DMS 273 (cell line): ENCODE data around the gene CPT1B.

Source experiments
- DNase-seq: peaks from one replicate; lab custom pipeline; 2025; ENCODE audit not compliant: unreplicated experiment; lab: John Stamatoyannopoulos, UW

Gene CPT1B

DNA sequence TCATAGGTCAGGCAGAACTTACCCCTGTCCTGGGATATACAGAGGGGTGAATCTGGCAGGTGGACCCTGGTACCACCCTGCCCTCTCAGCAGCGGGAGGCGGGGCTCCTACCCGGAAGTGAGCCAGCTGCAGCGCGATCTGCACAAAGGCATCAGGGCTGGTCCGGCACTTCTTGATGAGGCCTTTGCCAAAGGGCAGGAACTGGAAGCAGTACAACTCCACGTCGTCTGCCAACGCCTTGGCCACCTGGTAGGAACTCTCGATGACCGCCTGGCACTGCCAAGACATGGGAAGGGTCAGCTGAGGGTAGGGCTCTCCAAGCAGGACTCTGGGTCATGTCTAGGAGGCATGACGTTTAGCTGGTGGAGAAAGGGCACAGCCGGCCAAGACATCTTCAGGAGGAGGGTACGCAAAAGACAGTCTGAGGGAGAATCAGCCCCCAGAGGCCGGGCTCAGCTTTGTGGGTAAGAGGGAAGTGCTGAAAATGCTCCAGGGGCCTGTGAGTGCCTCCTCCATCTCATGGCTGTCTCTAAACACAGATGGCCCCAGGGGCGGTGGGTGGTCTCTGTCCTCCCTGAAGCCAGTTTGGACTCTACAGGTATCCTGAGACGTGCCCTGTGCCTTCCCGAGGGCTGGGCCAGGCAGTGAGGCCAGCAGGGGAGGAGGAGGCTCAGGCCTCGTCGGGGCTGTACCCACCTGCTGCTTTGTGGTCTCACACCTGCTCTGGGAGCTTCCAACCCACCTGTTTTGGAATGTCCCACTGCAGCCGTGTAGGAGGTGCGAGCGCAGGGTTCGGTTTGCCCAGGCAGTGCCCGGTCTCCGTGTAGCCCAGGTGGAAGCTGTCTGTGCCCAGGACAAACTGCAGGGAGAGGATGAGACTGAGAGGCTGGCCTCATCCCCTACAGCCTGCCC lies 6.7 kb downstream of the CPT1B start:
- DNase-seq = no peak

- no peak for DNase-seq
Measured at GRCh38 chr22:50570861-50571260, 7.4 kb downstream of the CPT1B start.

DNA sequence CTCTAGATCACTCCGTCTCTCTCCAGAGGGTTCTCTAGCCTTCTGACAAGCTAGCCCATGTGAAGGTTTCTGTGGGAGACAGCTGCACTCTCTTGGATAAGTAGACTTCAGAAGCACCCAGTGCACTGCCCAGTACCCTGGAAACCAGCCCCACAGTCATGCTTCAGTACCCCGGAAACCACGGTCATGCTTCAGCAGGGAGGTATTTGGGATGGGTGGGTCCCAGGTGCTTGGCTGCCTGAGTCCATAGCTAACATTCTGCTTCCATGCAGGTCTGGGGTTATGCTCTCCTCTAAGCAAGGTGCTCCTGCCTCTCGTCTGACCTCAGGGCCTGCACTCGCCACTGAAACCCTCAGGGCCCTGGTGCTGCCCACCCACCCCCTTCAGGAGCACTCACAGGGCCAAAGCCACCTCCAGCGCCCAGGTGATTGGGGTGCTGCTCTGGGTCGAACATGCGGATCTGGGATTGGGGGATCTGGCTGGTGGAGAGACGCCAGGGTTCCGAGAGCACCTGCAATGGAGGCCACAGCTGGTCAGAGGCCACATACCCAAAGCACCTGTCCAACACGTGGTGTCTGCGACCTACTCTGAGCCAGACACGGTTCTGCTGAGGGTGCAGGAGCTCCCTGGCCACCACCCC lies 8.2 kb downstream of the CPT1B start:
- DNase-seq = no peak

DNA sequence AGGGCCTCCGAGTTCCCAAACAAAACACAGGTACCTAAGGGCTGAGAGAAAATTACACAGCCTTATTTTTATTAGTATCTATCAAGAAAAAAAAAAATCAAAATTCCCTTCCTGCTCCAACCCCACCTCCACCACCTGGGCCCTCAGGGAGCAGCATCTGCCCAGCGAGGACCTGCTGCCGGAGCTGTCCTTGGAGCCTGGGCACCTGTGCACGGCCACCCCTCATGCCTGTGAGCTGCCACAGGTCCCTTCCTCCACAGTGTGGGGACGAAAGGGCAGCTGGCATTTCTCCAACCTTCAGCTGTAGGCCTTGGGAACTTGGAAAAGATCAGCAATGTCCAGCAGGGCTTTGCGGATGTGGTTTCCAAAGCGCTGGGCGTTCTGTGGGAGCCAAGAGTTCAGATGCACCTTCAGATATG lies 9.2 kb downstream of the CPT1B start:
- DNase-seq = no peak

DNA sequence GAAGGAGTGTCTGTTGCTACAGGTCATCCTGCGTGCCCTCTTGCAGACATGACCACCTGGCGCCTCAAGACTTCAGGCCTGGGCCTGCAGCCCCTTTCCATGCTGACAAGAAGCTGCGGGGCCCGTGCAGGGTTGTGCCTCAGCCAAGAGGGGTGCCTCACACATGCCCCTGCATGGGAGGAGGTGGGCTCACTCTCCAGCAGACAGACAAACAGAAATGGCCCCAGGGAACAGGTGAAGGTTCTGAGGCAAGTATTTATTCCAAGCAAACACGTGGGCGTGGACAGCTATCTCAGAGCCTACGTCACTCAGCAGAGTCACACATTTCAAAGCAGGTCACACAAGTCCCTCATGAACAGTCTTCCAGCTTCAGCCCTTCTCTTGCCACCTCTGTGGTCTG lies 9.6 kb downstream of the CPT1B start:
- DNase-seq = no peak

- DNase-seq = no peak
Measured at GRCh38 chr22:50567721-50568252, 10.4 kb downstream of the CPT1B start.

- DNase-seq = no peak
Measured at GRCh38 chr22:50564289-50564688, 13.9 kb downstream of the CPT1B start.

DNA sequence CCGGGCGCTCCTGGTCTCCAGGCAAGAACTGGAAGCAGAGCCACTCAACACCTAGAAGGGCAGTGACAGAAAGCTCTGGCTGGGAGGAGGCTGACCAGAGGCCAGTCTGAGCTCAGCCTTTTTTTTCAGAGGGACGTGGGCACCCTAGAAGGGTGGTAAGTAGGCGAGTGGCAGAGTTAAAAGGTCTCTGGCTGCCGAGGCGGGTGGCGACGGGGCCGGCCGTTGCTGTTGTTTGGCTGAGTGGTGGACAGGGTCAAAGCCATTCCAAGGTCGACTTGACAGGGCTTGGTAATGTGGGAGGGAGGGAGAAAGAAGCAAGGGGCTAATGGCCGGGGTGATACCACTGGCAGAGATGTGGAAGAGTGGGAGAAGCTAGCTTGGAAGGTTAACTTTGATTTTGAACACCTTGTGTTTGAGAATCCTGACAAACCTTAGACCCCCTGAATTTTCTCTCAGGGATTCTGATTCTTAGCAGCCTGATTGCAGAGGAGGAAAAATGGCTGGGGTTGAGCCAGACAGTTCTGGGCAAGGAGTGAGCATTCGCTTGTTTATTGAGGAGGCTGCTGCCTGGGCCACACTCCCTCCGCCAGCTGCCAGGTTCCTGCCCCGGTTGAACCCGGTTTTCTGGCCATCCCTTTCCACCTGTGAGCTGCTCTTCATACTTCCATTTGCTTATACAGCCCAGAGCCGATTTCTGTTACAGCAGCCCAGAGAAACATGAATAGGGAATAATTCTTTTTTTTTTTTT lies 14.6 kb downstream of the CPT1B start:
- DNase-seq = no peak

GRCh38 chr22:50562523-50563412 lies 15.5 kb downstream of the CPT1B start, which contains the start of gene SYCE3:
SYCE3 (minus strand) TSS chr22:50562919; CDS start chr22:50556405, 6,514 bp downstream.
- DNase-seq = peak; percentile 97

DNA sequence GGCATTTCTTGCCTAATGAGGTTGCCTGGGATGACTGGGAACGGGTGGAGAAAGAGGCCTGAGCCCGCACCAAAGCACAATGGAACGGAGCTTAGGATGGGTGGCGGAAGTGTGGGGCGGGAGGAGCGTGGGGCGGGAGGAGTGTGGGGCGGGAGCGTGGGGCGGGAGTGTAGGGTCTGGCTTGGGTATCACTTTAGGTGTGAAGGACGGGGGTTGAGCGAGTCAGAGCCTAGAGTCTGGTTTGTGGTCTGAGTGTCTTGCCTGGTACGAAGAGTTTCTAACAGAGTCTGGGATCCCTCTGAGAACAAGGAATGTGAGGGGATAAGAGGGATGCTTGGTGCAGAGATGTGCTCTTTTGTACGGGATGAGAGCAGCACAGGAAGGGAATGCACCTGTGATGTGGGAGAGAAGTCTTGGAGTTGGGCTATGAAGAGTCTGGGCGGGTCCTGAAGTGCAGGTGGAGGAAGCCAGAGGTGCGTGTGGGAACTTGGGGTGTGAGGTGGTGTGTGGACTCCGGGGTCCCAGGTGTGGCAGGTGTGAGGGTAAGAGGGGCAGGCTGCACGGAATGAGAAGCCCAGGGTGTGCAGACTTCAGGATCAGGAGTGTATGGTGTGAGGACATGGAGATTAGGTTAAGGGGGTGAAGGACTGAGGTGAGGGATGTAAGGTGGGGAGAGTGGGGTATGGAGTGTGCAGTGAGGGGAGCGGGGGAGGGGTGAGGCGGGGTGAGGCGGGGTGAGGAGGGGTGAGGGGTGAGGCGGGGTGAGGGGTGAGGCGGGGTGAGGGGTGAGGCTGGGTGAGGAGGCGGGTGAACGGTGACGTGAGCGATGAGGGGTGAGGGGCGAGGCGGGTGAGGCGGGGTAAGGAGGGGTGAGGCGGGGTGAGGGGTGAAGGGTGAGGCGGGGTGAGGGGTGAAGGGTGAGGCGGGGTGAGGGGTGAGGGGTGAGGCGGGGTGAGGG lies 16.5 kb downstream of the CPT1B start:
- no peak for DNase-seq

DNA sequence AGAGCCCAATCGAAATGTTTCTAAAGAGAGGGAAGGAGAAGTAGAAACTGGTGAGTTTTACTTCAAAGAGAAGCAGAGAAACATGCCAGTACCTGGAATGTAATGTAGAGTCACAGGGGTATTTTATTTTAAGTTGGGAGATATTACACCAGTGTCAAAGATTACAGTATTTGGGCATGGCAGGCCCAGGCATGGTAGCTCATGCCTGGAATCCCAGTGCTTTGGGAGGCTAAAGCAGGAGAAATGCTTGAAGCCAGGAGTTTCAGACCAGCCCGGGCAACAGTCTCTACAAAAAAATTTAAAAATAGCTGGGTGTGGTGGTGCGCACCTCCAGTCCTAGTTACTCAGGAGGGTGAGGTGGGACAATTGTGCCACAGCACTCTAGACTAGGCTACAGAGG lies 18.2 kb downstream of the CPT1B start:
- no peak for DNase-seq

DNA sequence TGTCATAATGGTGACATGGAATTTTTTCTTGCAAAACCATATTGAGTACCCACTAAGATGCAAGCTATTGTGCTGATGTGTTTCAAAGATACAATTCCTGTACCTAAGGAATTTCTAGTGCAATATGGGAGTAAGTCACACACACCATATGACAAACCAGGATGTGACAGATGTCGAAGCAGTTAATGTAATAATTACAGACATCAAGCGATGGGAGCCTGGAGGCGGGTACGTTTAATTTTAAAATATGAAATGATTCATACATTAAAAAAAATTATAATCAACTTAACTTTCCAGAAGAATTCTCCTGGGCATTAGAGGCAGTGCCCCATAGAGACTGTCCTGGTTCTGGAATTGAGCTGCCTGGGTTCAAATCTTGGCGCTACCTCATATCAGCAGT lies 21.5 kb downstream of the CPT1B start:
- no peak for DNase-seq

DNA sequence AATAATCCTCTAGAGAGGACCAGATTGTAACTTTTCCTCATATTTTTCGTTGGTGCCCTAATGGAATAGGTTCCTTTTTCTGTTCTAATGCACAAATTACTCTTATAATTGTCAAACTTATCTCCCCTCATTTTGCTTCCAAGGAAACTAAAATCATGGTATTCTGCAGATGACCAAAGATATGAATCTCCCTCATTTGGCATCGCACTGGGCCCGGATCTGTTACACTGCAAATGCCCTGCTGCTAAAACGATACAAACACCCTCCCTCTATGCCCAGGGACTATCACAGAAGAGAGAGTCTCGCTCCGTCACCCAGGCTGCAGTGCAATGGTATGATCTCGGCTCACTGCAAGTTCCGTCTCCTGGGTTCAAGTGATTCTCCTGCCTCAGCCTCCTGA lies 24.9 kb downstream of the CPT1B start:
- no peak for DNase-seq

GRCh38 chr22:50551160-50551752 lies 27.0 kb downstream of the CPT1B start:
- peak; percentile 16 for DNase-seq

GRCh38 chr22:50550395-50550794 lies 27.8 kb downstream of the CPT1B start:
- DNase-seq = no peak

DNA sequence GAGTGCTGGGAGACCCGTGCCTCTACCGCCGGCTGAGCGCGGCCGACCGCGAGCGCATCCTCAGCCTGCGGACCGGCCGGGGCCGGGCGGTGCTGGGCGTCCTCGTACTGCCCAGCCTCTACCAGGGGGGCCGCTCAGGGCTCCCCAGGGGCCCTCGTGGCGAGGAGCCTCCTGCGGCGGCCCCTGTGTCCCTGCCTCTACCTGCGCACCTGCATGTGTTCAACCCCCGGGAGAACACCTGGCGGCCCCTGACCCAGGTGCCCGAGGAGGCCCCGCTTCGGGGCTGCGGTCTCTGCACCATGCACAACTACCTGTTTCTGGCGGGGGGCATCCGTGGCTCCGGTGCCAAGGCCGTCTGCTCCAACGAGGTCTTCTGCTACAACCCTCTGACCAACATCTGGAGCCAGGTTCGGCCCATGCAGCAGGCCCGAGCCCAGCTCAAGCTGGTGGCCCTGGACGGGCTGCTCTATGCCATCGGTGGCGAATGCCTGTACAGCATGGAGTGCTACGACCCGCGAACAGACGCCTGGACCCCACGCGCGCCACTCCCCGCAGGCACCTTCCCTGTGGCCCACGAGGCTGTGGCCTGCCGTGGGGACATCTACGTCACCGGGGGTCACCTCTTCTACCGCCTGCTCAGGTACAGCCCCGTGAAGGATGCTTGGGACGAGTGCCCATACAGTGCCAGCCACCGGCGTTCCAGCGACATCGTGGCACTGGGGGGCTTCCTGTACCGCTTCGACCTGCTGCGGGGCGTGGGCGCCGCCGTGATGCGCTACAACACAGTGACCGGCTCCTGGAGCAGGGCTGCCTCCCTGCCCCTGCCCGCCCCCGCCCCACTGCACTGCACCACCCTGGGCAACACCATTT lies 29.1 kb downstream of the CPT1B start:
- no peak for DNase-seq

GRCh38 chr22:50548040-50548920 lies 29.9 kb downstream of the CPT1B start:
- DNase-seq = no peak
